Thymus (tissue), 11 donors: ENCODE measurements around the gene MAP2K5. TPM values are rescaled to one million over a fixed set of nuclear protein-coding genes. Genes with fewer than 3 reads are reported as not detected.

Experiments
- DNase-seq, 9 donors: peaks; one replicate each; pipeline ENCODE4 v3.0.0-alpha.2; 2013; ENCODE audit warnings: low spot score in 9 of 9, low read depth in 6 of 9, missing footprints in 1 of 9
- H3K27ac ChIP-seq, 2 donors: one replicate each; pipeline ENCODE4 v1.5.1; 2013; ENCODE audit warnings: control low read depth in 1 of 2, low read depth in 1 of 2, low read length in 1 of 2, mild to moderate bottlenecking in 1 of 2, moderate library complexity in 1 of 2
- H3K27me3 ChIP-seq, 2 donors: one replicate each; pipeline ENCODE4 v1.5.1; 2013; ENCODE audit warnings: low read length in 1 of 2; ENCODE audit not compliant: control insufficient read depth in 2 of 2, insufficient read depth in 1 of 2
- H3K36me3 ChIP-seq, 2 donors: one replicate each; pipeline ENCODE4 v1.5.1; 2013; ENCODE audit warnings: low read length in 1 of 2, mild to moderate bottlenecking in 1 of 2, moderate library complexity in 1 of 2; ENCODE audit not compliant: control insufficient read depth in 2 of 2, insufficient read depth in 2 of 2
- H3K4me1 ChIP-seq, 2 donors: one replicate each; pipeline ENCODE4 v1.5.1; 2013; ENCODE audit warnings: low read length in 2 of 2; ENCODE audit not compliant: control insufficient read depth in 2 of 2, insufficient read depth in 2 of 2
- H3K4me3 ChIP-seq, 2 donors: one replicate each; pipeline ENCODE4 v1.5.1; 2013; ENCODE audit warnings: low read length in 2 of 2, control low read depth in 1 of 2, mild to moderate bottlenecking in 1 of 2
- H3K9me3 ChIP-seq, 2 donors: one replicate each; pipeline ENCODE4 v1.5.1; 2013; ENCODE audit warnings: low read length in 1 of 2, mild to moderate bottlenecking in 1 of 2; ENCODE audit not compliant: control insufficient read depth in 2 of 2, insufficient read depth in 1 of 2
- WGBS: extraction: QIAGEN DNeasy Blood & Tissue Kit; methylation state at CpG from one replicate; pipeline ENCODE4 v1.1.7; 2013; 5-methylcytosine and 5-hydroxymethylcytosine counted together
- polyA plus RNA-seq: library from polyadenylated mRNA; stranded (reverse); fragments of 200-250 nt; gene quantifications from one replicate; pipeline ENCODE4 v1.2.3, GENCODE V29; 2013
- total RNA-seq: library from RNA; stranded (reverse); fragments of 120-200 nt; gene quantifications from one replicate; pipeline ENCODE4 v1.2.4, GENCODE V29; 2013
- donor health status: healthy.

MAP2K5 gene
- total and polyA plus RNA-seq, 2 donors = 9.4 to 16.3 TPM

DNA sequence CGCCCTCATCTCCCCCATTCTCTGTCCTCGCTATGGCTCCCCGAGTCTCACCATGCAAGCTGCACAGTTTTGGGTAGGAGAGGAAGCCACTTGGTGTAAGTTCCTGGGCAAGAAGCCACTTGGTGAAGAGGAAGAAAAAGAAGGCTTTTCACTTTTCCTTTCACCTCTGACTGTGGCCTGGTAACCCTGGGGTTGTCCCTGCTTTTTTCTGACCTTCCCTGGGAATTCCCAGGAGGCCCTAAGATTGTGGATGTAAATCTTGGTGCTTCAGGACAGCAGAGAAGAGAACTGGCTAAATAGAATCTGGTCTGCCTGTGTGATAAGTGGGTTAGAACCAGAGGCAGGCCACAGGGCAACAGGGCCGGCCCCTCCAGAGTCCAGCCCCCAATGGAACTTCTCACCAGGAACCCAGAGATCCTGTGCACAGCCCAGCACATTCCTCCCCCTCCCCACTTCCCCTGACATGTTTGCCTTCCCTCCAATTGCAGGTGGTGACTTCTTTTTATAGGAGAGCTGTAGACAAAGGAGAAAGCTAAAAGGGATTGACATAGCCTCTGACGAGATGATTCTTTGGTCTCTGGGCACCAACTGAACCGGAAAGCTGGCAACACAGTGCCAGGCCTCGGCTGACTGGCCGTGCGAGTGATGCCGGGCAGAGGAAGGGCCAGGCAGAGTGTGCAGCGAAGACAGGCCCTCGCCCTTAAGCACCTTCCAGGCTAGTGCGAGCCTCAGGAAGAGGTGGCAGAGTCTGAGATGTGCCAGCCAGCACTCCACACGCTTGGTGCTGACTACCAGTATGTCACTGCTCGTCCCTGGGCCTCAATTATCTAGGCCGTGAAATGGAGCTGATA lies 263.4 kb downstream of the MAP2K5 start:
- Histone ChIP-seq H3K4me1 (peaks cover 5 to 23% of the 10 kb centered on the region in 2 donors), H3K27ac (no peak overlapping the region), H3K9me3 (no peaks in the 10 kb centered on the region), H3K4me3 (no peak overlapping the region), H3K27me3 (no peaks in the 10 kb centered on the region), H3K36me3 (peaks cover 18 to 23% of the 10 kb centered on the region in 2 donors)
- WGBS = 87% methylated on average over 16 of the region's 16 CpGs
- no peak for DNase-seq

DNA sequence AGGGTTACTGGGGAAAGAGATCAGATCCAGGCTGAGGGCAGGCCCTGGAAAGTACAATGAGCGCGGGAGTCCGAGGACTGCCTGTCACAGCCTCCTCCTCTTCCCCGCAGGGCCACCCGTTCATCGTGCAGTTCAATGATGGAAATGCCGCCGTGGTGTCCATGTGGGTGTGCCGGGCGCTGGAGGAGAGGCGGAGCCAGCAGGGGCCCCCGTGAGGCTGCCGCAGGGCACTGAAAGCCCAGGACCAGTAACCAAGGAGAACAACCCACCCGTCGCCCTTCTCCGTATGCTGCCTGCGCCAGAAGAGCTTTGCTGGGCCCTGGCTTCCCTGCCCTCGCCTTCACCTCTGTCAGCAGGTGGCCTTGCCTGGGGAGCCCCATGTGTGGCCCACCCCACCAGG lies 264.0 kb downstream of the MAP2K5 start:
- 99% methylated on average over 18 of the region's 18 CpGs for WGBS
- no peak overlapping the region for H3K27ac ChIP-seq
- H3K27me3 ChIP-seq = no peaks in the 10 kb centered on the region
- DNase-seq = no peak
- H3K36me3 ChIP-seq = peaks cover 15 to 23% of the 10 kb centered on the region in 2 donors
- H3K4me1 ChIP-seq = peaks cover 5 to 23% of the 10 kb centered on the region in 2 donors
- no peak overlapping the region for H3K4me3 ChIP-seq
- H3K9me3 ChIP-seq = no peaks in the 10 kb centered on the region

DNA sequence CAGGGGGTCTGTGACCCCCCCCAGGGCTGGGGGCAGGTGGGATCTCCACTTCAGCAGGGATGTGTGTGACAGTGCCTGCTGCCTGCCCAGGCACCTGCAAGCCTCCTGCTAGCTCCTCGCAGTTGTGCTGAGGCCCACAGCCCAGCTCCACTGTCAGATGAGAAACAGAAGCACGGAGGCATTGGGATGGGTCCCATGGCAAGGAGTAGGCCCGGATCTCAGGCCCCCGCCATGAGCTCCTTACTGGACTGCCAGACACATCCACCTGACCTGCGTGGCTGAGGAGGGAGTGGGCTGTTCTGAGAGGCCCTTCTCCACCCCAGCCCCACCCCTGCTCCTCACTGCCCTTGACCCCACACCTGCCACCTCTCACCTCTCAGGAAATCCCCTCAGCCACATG lies 264.6 kb downstream of the MAP2K5 start:
- no peak overlapping the region for H3K4me3 ChIP-seq
- peaks cover 5 to 26% of the 10 kb centered on the region in 2 donors for H3K4me1 ChIP-seq
- WGBS = 96% methylated on average over 5 of the region's 5 CpGs
- H3K27ac ChIP-seq = no peak overlapping the region
- no peak for DNase-seq
- H3K27me3 ChIP-seq = peaks cover 0 to 3% of the 10 kb centered on the region in 2 donors
- no peaks in the 10 kb centered on the region for H3K9me3 ChIP-seq
- peaks cover 12 to 23% of the 10 kb centered on the region in 2 donors for H3K36me3 ChIP-seq

DNA sequence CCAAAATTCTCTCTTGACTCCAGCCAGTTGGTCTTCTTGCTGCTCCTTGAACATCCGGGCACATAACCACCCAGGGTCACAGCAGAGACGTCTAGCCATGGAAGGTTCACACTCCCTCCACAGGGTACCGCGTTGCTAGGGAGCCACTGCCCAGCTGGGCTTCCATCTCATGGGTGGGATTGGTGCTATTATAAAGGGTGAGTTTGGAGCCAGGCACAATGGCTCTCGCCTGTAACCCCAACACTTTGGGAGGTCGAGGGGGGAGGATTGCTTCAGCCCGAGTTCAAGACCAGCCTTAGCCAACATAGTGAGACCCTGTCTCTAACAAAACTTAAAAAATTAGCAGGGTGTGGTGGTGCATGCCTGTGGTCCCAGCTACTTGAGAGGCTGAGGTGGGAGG lies 265.3 kb downstream of the MAP2K5 start:
- peaks cover 5 to 26% of the 10 kb centered on the region in 2 donors for H3K4me1 ChIP-seq
- no peak overlapping the region for H3K27ac ChIP-seq
- no peak for DNase-seq
- no peak overlapping the region for H3K4me3 ChIP-seq
- 99% methylated on average over 7 of the region's 7 CpGs for WGBS
- peaks cover 0 to 7% of the 10 kb centered on the region in 2 donors for H3K27me3 ChIP-seq
- H3K9me3 ChIP-seq = no peaks in the 10 kb centered on the region
- H3K36me3 ChIP-seq = peaks cover 12 to 21% of the 10 kb centered on the region in 2 donors

DNA sequence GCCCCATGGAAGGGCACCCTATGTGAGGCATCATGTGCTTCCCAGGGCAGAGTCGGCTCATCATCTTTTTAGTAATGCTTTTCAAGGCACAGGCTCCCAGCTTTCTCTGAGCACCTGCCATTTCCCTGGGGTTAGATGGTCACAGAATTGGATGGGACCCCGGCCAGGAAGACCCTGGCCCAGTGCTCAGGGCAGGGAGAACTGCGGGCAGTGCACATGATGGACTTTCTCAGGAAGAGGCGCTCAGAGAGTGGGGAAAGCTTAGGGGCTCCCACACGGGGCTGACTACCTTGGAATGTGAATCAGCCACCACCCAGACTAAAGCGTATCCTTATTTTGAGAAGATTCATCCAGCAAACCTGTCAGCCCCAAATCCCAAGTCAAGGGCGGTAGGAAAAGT lies 266.3 kb downstream of the MAP2K5 start:
- no peak for DNase-seq
- WGBS = 98% methylated on average over 7 of the region's 7 CpGs
- no peak overlapping the region for H3K27ac ChIP-seq
- H3K27me3 ChIP-seq = peaks cover 0 to 7% of the 10 kb centered on the region in 2 donors
- peaks cover 5 to 26% of the 10 kb centered on the region in 2 donors for H3K4me1 ChIP-seq
- no peak overlapping the region for H3K4me3 ChIP-seq
- H3K9me3 ChIP-seq = no peaks in the 10 kb centered on the region
- peaks cover 12 to 21% of the 10 kb centered on the region in 2 donors for H3K36me3 ChIP-seq

DNA sequence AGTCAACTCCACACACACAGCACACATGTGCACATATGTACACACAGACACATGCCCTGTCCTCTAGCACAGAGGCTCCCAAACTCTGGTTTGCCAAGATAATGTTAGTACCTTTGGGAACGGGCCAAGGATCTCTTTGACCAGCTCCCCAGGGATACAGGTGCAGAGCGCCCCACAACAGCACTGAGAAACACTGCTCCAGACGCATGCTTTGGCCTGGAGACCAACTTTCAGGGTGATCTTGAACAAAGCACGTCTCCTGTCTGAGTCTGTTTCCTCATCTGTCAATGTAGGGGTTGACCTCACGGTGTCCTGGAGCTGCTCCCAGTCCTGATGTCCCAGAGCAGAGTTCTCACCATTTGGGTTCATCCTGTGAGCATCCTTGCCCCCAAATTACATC lies 266.9 kb downstream of the MAP2K5 start:
- 97% methylated on average over 5 of the region's 5 CpGs for WGBS
- Histone ChIP-seq H3K4me3 (no peak overlapping the region), H3K4me1 (peaks cover 5 to 22% of the 10 kb centered on the region in 2 donors), H3K27ac (no peak overlapping the region), H3K36me3 (peaks cover 12 to 16% of the 10 kb centered on the region in 2 donors), H3K9me3 (no peaks in the 10 kb centered on the region), H3K27me3 (peaks cover 0 to 7% of the 10 kb centered on the region in 2 donors)
- no peak for DNase-seq

DNA sequence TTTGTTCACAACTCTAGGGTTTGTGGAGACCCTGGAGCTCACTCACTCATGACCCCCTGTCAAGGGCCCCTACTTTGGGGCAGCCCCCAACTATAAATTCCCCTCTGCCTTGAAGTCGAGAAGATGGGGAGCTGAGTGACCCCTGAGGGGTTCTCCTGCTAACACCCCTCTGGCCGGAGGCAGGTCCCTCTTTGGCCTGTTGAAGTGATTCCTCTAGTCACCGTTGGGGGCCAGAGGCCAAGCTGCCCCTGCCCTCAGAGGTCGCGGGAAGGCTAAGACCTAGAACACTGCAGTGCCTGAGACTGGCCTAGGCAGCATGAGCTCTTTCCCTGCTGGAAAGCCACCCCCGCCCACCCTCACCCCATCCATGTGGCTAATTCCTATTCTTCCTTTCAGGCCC lies 267.4 kb downstream of the MAP2K5 start:
- DNase-seq = no peak
- WGBS = 98% methylated on average over 6 of the region's 6 CpGs
- H3K9me3 ChIP-seq = no peaks in the 10 kb centered on the region

DNA sequence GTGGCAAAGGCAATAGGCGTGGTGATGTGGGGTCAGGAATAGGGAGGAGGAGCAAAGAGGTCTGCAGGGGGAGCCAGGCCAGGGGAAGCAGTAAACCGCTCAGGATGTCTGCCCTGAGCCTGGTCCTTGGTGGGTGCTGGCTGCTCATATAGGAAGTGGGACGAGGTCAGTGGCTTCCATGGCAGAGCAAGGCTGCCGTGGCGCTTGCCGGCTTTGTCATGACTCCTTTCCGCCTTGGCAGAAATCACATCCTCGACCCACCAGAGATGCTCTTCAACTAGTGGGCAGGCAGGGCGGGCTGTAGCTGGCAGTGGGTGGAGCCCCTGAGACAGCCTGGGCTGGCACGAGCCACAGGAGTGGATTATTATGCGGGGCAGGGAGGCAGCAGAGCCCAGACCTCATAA lies 269.7 kb downstream of the MAP2K5 start:
- 50% methylated on average over 11 of the region's 11 CpGs for WGBS
- Histone ChIP-seq H3K9me3 (peaks cover 0 to 2% of the 10 kb centered on the region in 2 donors), H3K27me3 (peaks cover 5 to 9% of the 10 kb centered on the region in 2 donors), H3K4me1 (peaks cover 0 to 3% of the 10 kb centered on the region in 2 donors), H3K27ac (no peak overlapping the region), H3K4me3 (no peak overlapping the region), H3K36me3 (peaks cover 0 to 6% of the 10 kb centered on the region in 2 donors)
- DNase-seq = no peak

More for the DNA sequence above, 267.4 kb downstream of the MAP2K5 start:
- no peak overlapping the region for H3K27ac ChIP-seq
- peaks cover 0 to 7% of the 10 kb centered on the region in 2 donors for H3K27me3 ChIP-seq
- H3K36me3 ChIP-seq = peaks cover 12 to 16% of the 10 kb centered on the region in 2 donors
- H3K4me3 ChIP-seq = no peak overlapping the region
- H3K4me1 ChIP-seq = peaks cover 5 to 17% of the 10 kb centered on the region in 2 donors

DNA sequence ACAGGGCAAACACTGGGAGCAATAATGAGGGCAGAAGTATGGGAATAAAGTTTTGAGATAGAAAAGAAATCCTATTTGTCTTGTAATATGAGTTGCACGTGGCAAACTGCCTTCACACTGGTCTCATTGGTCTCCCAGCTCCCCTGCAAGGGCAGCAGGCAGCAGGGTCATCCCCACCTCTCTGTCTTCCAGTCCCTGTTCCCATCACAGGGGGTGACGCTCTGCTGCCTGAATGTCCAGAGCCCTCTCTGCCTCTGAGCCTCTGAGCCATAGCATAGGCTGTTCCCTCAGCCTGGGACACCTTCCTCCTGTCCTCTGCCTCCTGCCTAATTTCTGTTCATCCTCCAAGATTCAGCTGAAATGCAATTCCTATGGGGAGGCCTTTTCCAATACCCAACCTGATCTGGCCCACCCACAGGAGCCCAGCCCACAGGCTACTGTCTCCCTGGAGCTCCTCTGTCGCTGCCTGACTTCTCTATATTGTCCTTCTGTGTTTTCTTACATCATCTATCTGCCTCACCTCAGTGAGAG lies 270.7 kb downstream of the MAP2K5 start:
- no peaks in the 10 kb centered on the region for H3K36me3 ChIP-seq
- H3K27ac ChIP-seq = no peak overlapping the region
- peaks cover 0 to 3% of the 10 kb centered on the region in 2 donors for H3K4me1 ChIP-seq
- H3K27me3 ChIP-seq = peaks cover 13 to 18% of the 10 kb centered on the region in 2 donors
- H3K9me3 ChIP-seq = peaks cover 0 to 2% of the 10 kb centered on the region in 2 donors
- WGBS = 98% methylated on average over 3 of the region's 3 CpGs
- H3K4me3 ChIP-seq = no peak overlapping the region
- no peak for DNase-seq
